GM19452 (cell line): ENCODE measurements around the gene TSPEAR.

Experiments used
- ATAC-seq: cut with Tn5 transposase; IDR thresholded peaks from one replicate; pipeline ENCODE4 v1.9.1; 2021; ENCODE audit not compliant: unreplicated experiment

Gene TSPEAR

DNA sequence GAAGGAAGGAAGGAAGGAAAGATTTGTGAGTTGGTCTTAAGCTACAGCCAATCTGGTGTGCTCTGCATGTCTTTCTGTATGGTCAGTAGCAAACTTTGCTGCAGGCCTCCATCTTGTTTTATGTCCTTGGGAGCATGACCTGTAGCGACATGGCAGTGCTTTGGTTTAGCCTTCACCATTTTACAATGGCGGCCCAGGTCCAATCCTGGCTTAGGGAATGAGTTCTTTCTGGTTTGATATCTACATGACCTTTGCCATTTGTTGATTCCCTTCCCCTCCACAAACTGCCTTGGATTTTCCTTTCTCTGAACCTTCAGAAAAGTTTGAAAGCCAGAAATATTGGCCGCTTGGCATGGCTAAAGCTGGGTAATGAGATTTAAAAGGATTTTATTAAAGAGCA lies 30.5 kb upstream of the TSPEAR start:
- no peak for ATAC-seq

DNA sequence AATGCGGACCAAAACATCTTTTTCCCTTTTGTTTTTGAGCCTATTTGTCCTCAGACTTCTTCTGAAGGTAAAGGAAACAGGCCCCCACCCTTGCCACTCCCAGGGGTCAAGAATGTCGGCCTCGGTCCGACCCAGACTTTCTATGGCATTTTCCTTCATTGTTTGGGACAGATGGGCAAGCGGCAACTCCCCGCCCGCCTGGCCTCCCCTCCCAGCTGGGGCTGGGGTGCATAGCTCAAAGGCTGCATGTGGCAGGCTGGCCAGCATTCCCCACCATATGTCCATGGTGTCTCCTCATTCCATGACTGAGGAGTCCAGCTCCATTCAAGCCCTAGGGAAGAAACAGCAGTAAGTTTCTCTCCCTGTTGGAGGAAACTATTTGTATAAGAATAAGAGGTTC lies 29.4 kb upstream of the TSPEAR start:
- ATAC-seq, result no peak

DNA sequence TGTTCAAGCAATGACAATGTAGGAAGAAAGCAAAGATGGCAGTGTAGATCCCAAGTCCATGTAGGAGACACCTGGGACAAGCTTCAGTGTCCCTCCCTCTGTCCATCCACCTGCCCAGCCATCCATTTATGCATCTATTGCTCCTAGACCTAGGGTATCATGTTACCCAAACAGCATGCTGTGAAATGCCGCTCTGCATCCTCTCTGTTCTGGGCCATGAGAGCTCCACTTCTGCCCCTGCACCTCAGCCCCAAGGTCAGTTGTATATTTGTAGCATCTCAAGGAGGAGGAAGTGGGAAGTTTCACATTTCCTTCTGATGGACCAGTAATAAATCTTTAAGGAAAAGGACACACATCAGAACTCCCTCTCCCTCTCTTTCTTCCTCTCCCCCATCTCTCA lies 27.9 kb upstream of the TSPEAR start:
- ATAC-seq, result no peak

DNA sequence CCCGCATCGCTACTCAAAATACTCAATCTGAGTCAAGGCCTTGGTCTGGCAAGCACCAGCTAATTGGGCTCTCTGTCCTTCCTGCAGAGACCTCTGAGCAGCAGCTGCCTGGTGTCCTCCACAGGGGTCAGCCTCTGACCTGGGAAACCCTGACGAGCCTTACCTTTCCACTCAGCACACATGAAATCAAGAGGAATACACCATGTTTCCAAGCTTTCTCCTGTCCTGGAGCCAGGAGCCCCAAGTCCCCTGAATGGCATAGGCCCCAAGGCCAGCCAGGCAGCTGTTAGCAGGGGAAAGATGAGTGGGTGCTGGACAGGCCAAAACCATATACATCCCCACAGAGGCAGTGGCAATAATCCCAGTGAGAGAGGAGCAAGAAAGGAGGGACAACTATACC lies 27.2 kb upstream of the TSPEAR start:
- no peak for ATAC-seq

DNA sequence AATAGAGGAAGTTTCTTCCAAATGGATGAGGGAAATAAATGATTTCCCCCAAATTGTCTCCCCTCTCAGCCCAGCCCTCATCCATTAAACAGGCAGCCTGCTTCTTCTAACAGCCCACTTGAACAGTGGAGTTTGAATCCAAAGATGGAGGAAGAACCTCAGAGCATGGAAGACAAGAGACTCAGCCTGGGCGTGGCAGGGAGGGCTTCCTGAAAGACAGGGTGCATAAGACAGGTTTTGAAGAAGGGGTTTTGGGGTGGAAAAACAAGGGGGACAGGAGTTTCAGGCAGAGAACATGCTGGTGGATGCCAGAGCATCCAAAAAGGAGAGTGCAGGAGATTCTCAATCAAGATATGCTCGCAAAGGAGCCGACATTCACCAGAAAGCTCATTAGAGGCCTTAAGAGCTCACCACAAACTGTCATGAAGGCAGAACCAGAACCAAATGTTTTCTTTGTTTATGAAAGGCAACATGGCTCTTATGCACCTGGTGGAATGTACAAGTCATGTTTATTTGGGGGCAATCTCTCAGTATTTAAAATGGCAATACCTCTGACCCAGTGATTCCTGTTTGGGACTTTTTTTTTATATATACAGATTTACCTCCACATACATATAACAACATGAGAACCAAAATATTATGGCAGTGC lies 26.5 kb upstream of the TSPEAR start:
- ATAC-seq, result no peak

DNA sequence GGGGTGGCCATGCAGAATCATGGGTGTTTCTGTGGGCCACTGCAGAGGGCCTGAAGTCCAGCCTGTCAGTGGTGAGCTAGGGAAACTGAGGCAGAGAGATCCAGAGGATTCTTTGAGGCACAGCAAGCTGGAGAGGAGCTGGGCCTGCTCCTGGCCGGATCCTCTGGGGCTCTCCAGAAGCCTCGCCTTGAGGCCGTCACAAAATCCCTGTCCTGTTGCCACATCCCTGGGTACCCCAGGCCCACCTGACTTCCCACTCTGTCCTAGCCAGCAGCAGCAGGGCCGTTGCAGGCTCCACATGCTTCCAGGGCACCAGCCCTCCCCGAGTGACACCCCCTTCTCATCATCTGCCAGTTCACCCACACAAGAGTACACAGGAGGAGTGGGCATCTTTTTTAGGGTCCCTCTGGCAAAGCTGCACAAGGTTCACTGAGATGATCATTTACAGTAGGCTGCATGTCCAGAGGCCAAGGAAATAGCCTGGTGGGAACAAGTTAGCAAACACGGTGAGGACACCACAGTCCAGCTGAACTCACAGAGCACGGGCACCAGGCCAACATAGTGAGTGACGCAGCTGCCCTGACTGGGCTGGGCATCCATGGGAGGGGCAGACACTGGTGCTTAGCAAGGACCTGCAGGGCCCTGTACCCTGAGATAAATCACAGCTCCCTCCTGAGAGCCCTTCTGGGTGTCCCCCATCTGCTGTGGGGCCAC lies 25.1 kb upstream of the TSPEAR start:
- no peak for ATAC-seq

DNA sequence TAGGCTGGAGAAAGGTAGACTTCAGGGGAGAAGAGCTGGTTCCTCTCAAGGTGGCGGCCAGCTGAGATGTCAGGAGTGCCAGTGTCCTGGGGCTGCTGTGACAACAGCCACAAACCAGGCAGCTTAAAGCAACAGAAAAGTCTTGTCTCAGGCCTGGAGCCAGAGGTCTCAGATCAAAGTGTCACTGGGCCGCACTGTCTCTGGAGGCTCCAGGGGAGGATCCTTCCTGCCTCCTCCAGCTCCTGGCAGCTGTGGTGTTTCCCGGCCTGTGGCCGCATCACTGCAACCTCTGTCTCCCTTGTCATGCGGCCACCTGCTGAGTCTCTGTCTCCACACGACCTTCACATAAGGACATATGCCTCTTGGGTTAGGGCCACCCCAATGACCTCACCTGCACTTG lies 24.4 kb upstream of the TSPEAR start:
- ATAC-seq, result no peak

DNA sequence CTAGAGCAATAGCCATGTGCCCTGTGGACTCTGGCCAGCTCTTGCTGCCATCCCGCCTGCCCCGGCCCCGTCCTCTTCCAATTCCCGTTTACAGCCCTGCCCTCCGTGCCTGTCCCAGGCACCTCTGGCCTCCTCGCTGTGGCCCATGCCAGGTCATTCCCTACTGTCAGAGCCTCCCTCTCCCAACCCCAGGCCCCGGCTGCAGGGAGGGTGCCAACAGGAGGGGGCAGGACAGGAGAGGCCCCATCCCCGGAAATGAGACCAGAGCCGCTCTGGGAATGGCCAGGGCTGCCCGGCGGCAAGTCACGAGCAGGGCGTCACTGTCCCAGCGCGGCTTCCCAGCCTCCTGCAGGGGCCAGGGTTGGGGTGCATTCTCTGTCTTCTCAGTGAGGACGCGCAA lies 23.5 kb upstream of the TSPEAR start:
- ATAC-seq, result no peak

DNA sequence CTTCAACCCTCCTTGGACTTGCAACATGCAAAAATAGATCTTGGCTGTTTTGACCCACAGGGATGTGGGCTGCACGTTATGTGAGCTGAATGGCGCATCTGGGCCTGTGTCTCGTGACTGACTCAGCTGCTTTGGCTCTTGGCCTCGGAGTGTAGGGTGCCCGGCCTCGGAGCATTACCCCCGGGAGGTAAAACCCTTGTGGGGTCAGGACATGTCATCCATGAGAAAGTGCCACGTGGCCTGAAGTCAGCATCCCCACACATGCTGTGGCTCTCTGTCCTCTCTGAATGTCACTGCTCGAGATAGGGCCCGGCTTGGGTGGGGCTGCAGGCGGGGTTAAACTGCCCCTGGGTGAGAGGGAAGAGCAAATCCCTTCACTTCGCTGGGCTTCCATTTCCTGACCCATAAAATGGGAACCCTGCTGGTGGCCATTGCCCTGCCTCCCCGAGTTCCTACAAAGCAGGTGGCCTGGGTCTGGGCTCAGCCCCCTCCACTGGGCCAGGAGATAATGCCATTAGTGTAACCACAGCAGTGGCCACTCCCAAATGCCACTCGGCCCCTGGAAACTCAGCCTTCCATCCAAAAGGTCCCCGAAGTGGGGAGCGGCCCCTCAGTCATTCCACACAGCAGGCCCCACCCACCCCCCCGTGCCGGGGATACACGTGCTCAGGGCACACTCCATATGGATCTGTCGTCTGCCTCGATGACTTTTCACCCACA lies 22.8 kb upstream of the TSPEAR start:
- ATAC-seq, result no peak

DNA sequence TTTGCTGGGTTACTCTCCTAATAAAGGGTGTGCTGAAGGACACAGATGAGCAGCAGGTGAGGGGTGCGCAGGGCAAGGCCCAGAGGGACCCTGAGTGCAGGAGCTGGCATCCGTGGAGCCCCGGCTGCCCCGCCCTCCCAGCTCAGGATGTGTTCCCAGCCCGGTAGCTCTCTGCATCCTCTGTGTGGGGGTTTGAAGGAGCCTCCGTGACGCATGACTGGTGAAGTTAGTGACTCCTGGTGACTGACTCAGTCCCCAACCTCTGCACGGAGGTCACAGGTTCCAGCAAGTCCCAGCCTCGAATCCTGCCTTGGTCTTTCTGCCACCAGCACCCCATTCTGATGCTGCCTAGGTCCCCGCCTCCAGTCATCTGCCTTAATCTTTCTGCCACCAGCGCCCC lies 21.6 kb upstream of the TSPEAR start:
- no peak for ATAC-seq

DNA sequence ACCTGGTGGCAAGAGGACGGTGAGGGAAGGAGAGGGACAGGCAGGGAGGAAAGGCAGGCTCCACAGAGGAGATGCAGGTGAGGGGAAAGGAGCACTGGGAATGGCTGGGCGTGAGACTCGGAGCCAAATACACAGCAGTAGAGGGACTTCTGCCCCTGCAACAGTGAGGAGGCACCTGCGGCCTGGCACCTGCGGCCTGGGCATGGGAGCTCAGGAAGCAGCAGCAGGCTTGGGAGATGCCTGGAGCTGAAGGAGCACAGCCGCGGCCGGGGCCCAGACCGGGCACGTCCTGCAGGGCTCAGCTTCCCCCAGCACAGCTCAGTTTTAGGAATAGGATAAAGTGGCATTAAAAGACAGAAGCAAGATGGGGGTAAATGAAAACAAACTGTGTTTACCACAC lies 20.9 kb upstream of the TSPEAR start:
- ATAC-seq, result no peak

DNA sequence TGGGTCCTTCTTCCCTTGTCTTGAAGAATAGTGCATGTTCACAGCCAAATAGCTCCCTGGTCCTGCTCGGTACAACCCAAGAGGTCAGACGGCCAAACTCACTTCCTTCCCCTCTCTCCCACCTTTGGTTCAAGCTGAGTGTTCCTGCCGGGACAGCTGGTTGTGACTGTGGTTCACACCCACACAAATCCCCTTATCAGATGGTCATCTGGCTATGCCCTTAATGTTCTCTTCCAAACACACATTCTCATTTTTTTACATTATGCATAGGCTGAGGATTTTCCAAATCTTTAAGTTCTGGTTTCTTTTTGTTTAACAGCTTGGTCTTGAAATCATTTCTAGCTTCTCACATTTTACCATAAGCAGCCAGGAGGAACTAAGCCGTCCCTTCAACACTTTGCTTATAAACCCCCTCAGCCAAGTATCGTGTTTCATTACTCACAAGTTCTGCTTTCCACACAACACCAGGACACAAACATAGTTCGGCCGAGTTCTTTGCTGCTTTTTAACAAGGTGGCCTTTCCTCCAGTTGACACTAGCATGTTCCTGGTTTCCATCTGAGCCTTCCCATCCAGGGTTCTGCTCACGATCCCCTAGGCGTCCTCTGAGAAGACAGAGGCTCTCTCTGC lies 19.7 kb upstream of the TSPEAR start:
- ATAC-seq, result no peak

DNA sequence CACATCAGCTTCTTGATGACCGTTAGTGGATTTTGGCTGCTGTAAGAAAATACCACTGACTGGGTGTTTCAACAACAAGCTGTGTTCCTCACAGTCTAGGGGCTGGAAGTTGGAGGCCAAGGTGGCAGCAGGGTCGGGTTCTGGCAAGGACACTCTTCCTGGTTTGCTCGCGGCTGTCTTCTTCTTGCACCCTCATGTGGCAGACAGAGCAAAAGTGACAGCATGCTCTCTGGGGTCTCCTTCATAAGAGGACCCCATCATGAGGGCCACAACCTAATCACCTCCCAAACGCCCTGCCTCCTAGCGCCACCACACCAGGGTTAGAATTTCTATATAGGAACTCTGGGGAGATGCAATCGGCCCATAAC lies 18.6 kb upstream of the TSPEAR start:
- ATAC-seq, result no peak

DNA sequence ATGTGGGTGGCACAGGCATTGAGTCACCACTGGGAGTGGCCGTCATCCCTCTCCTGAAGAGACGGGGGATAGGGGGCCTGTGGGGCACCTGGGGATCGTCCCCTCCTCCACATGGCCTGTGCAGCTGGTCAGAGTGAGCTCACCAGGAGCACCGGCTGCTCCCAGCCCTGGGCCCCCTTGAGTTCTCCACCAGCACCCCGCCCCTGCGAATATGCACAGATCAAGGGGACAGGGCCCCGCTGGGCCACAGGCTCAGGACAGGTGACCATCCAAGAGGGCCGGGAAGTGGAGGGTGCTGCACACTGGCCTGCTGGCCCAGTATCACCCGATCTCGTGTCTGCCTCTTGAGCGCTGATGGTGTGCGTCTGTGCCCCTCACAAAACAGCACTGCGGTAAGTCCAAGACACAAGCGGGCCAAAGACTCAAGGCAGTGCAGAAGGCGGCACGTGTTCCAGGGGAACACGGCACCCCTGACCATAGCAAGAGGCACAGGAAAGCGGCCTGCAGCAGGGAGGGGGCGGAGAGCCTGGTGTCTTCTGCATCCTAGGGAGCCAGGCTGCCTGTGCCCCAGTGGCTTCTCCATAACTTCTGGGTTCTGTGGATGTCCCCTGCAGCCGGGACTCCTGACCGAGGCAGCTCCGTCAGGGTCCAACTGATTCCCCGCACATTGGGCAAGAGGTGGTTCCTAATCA lies 18.1 kb upstream of the TSPEAR start:
- ATAC-seq, result no peak

DNA sequence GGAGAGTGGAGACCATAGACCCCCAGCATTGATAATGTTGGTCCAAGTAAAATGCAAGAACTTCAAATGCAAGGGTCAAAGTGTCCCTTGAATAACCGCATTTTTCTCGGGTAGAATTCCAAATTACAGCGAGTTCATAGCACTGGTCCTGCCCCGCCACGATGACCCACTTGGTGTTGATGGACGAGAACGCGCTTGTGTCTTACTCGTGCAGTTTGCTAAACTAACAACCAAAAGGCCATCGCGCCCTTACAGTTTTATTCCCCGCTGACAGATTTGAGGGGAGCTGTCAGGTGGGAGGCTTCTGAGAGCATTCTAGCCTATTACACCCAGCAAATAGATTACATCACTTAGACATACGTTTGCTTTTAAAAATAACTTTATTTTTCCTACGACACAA lies 17.3 kb upstream of the TSPEAR start:
- ATAC-seq, result no peak

DNA sequence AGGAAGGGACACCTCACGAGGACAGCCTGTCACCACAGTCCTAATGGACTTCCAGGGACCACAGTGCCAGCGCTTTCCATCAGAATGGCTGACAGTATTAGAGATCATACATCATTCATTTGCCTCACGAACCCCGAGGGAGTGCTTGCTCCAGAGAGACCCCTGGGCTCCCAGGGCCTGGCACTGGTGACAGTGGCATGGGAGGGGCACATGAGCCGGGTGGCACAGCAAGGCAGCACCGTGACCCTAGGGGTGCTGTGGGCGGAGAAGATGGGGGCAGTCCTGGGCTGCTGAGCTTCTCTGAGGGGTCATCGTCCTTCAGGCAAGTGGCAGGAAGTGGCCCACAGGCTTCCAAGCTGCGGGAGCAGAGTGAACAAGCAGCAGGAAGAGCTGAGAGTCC lies 16.4 kb upstream of the TSPEAR start:
- ATAC-seq, result no peak

DNA sequence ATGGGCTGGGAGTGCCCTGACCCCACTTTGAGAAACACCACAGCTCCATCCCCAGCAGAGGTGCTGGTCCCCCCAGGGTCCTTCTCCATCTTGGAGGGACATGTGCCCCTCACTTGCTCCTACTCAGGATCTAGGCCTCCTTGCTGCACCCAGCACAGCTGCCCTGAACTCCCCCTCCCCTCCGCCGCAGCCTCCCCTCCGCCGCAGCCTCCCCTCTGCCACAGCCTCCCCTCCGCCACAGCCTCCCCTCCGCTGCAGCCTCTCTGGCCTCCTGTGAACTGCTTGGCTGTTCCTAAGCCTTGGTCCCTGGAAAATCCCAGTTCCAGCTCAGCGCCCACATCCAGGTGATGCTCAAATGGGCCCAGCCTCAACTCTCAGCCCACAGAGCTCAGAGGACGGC lies 15.9 kb upstream of the TSPEAR start:
- no peak for ATAC-seq

DNA sequence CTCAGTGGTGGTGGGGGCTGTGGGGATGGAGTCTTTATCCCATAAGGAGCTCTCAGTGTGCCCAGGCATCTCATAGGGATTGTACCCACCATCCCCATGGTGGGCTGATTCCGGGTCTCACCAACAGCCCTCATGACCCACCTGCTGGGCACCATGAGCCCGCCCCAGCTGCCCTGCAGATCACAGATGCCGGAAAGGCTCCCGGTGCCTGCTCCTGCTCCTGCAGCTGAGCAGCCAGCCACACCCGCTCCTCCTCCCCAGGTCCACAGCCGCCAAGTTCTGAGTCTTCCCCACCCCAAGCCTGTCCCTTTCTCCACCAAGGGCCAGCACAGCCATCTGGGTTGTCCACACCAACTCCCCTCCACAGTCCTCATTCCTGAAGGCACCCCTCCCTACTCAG lies 15.5 kb upstream of the TSPEAR start:
- ATAC-seq, result no peak

DNA sequence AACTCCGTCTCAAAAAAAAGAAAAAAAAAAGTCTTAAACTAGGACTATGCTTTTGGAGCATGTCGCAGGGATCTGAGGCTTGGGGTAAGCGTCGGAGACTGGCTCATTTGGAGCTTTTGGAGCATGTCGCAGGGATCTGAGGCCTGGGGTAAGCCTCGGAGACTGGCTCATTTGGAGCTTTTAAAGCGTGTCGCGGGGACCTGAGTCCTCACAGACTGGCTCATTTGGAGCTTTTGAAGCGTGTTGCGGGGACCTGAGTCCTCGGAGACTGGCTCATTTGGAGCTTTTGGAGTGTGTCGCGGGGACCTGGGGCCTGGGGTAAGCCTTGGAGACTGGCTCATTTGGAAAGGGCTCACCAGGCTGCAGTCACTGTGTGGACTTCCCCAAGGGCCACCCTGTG lies 13.6 kb upstream of the TSPEAR start:
- ATAC-seq, result no peak

DNA sequence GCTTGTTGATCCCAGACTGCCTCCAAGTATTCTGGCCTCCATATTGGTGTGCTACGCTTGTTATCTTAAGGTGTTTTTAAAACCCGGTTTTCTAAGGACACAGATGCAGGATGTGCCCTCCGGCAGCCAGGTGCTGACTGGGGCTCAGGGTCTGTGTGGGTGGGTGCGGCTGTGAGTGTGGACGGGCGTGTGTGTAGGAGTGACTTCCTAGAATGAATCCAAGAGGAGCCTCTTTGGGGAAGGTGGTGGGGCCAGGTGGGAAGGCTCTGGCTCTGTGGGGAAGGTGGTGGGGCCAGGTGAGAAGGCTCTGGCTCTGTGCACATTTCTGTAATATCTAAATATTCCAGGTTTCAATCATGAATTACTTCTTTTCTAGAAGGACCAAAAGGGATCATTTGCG lies 12.8 kb upstream of the TSPEAR start:
- ATAC-seq, result no peak
